Panc1 (cell line): ENCODE results near the gene RAB5A. TPM values are rescaled to one million over a fixed set of nuclear protein-coding genes. Genes with fewer than 3 reads are reported as not detected.
"Not testable (repeated sequence)": the region's sequence is repeated elsewhere in the genome, so short reads cannot be mapped to it uniquely, and the experiment has no call there.

Experiments used
- ATAC-seq: fragments of 200-7000 bp; cut with Tn5 transposase; 2 replicates; pipeline ENCODE4 v1.9.1; 2020; ENCODE audit warnings: mild to moderate bottlenecking, moderate library complexity
- BruUV-seq: library from RNA; stranded (reverse); fragments of 400-500 nt; replicated peaks from 2 replicates; lab custom pipeline; 2021; lab: Mats Ljungman, UMichigan
- CTCF ChIA-PET: fragments of 300-600 bp; sonication (Branson Sonifier 250); formaldehyde crosslinking; loops from one replicate; lab custom pipeline; 2022; ENCODE audit warnings: antibody characterized with exemption; lab: Charles Lee
- POLR2A ChIA-PET: fragments of 300-600 bp; sonication (Branson Sonifier 250); formaldehyde crosslinking; loops from one replicate; lab custom pipeline; 2022; ENCODE audit warnings: antibody characterized with exemption; lab: Charles Lee
- DNase-seq: peaks from one replicate; pipeline ENCODE4 v3.0.0-alpha.2; 2010; ENCODE audit warnings: low read depth, low spot score
- H3K27ac ChIP-seq: 2 replicates; pipeline ENCODE4 v1.5.1; 2011; ENCODE audit warnings: mild to moderate bottlenecking, low read length, inconsistent platforms
- H3K27me3 ChIP-seq: fragments of 200-500 bp; sonication (Bioruptor generic); 2 replicates; pipeline ENCODE4 v1.6.0; 2014; ENCODE audit warnings: low read length, inconsistent platforms; ENCODE audit not compliant: control insufficient read depth, insufficient read depth
- H3K36me3 ChIP-seq: fragments of 200-500 bp; sonication (Bioruptor generic); 2 replicates; pipeline ENCODE4 v1.5.1; 2014; ENCODE audit warnings: inconsistent platforms, mild to moderate bottlenecking, low read length, moderate library complexity; ENCODE audit not compliant: control insufficient read depth, insufficient read depth
- H3K4me1 ChIP-seq: 2 replicates; pipeline ENCODE4 v1.5.1; 2011; ENCODE audit warnings: inconsistent platforms, mild to moderate bottlenecking, low read length, moderate library complexity; ENCODE audit not compliant: control insufficient read depth, insufficient read depth
- H3K4me3 ChIP-seq, 2 experiments: 2 replicates each; pipeline ENCODE4 v1.5.1; 2011 to 2012; ENCODE audit warnings: low read depth in 2 of 2, low read length in 2 of 2, mild to moderate bottlenecking in 2 of 2, inconsistent platforms in 1 of 2, moderate library complexity in 1 of 2
- H3K9me3 ChIP-seq: fragments of 200-500 bp; sonication (Bioruptor generic); 2 replicates; pipeline ENCODE4 v1.5.1; 2014; ENCODE audit warnings: low read depth, mild to moderate bottlenecking, inconsistent platforms, low read length, moderate library complexity; ENCODE audit not compliant: control insufficient read depth, insufficient read depth
- CTCF ChIP-seq: fragments of 450-650 bp; IDR thresholded peaks from 2 replicates; pipeline ENCODE4 v1.5.1; 2017; ENCODE audit warnings: mild to moderate bottlenecking
- POLR2AphosphoS5 ChIP-seq: IDR thresholded peaks from 2 replicates; pipeline ENCODE4 v1.6.1; 2012; ENCODE audit warnings: mild to moderate bottlenecking, low read depth, low read length, moderate library complexity
- REST ChIP-seq, 2 experiments: IDR thresholded peaks; 2 replicates each; pipeline ENCODE4 v1.6.1; 2011 to 2012; ENCODE audit warnings: low read depth in 2 of 2, control low read depth in 1 of 2, low read length in 1 of 2, mild to moderate bottlenecking in 1 of 2, moderate library complexity in 1 of 2; ENCODE audit not compliant: insufficient read depth in 1 of 2
- SIN3A ChIP-seq: IDR thresholded peaks from 2 replicates; pipeline ENCODE4 v1.6.1; 2012; ENCODE audit warnings: low read depth, mild to moderate bottlenecking, low read length, moderate library complexity, borderline replicate concordance; ENCODE audit not compliant: insufficient read depth
- TCF7L2 ChIP-seq: IDR thresholded peaks from 2 replicates; pipeline ENCODE4 v1.6.1; 2011; ENCODE audit warnings: mild to moderate bottlenecking, low read depth, low read length, inconsistent platforms
- in situ Hi-C: cut with HindIII; loops from 2 replicates; pipeline ENCODE4 v1.10.0; 2016; ENCODE audit warnings: low sequenced_read_pairs, low pct_unique_long_range_greater_than_20kb
- intact Hi-C: fragments of 100-400 bp; cut with micrococcal nuclease; formaldehyde crosslinking; loops from one replicate; pipeline ENCODE4 v1.10.0; 2022; ENCODE audit not compliant: unreplicated experiment
- total RNA-seq: library from RNA; stranded (reverse); gene quantifications from one replicate; pipeline ENCODE4 v1.2.1, GENCODE V29; 2021; ENCODE audit not compliant: unreplicated experiment

Gene RAB5A
- total RNA-seq, 1 experiment from 2014 or later, result 31.2 TPM

DNA sequence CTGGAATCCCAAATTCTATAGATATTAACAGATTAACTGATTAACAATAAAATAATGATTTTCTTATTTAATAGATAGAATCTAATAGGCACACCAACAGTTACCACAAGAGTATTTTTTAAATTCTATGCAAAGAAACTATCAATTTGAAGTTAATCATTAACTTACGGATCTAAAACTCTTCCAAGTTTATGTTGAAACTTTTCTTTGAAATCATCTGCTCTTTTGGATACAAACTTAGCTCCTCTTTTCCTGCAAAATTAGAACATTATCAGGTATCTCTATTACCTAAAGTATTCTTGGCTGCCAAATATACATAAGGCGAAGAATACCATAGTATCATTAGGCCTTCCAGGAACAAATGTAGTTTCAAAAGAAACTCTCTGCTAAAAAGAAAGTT, 47.6 kb upstream of the RAB5A start:
- H3K36me3 ChIP-seq, result no peaks in the 10 kb centered on the region
- no peaks in the 10 kb centered on the region for H3K27me3 ChIP-seq
- BruUV-seq, result no TSS peak
- H3K4me3 ChIP-seq, result no peak overlapping the region
- in situ Hi-C loops (no loop called here), intact Hi-C loops (no loop called here)
- ChIA-PET POLR2A (no interaction called here), CTCF (no interaction called here)
- no peak for TF ChIP-seq REST (IDR thresholded peaks at IDR 0.05; ENCODE audit: insufficient read depth in 1 of 2, low read depth in 2 of 2, low read length in 1 of 2)
- no peak for TF ChIP-seq CTCF
- TF ChIP-seq TCF7L2, result no peak
- TF ChIP-seq POLR2AphosphoS5, result no peak
- TF ChIP-seq SIN3A, result no peak
- ATAC-seq (no peak), DNase-seq (no peak)
- H3K4me1 ChIP-seq, result peaks cover 6% of the 10 kb centered on the region; the same call in 1 of the 2 replicates
- no peak overlapping the region for H3K27ac ChIP-seq
- no peaks in the 10 kb centered on the region for H3K9me3 ChIP-seq

DNA sequence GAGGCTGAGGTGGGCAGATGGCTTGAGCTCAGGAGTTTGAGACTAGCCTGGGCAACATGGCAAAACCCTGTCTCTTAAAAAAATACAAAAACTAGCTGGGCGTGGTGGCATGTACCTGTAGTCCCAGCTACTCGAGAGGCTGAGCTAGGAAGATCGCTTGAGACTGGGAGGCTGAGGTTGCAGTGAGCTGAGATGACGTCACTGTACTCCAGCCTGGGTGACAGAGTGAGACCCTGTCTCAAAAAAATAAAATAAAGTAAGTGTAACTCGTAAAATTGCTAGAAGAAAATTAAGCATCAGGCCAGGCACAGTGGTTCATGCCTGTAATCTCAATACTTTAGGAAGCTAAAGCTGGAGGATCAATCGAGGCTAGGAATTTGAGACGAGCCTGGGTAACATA, 47.1 kb upstream of the RAB5A start:
- CTCF ChIA-PET, H3K4me3 ChIP-seq, H3K27ac ChIP-seq, intact Hi-C loops, H3K36me3 ChIP-seq, H3K9me3 ChIP-seq, in situ Hi-C loops, H3K4me1 ChIP-seq, ATAC-seq, DNase-seq, POLR2A ChIA-PET, H3K27me3 ChIP-seq, BruUV-seq: not testable (repeated sequence)

DNA sequence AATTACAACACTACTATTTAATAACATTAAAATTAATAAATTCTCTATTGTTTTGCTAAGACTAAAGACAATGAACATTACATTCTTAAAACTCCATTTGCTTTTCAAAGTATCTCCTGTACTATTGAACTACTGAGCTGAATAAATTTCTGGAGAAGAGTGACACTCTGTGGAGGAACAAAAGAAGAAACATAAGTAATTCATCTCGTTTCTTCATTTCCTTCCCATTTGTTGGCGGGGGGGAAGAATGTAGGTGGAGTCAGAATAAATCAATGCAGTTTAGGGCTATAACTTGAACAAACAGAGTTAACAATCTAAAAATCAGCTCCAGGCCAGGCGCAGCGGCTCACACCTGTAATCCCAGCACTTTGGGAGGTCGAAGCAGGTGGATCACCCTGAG, 45.6 kb upstream of the RAB5A start:
- no peak for TF ChIP-seq REST (IDR thresholded peaks at IDR 0.05; ENCODE audit: insufficient read depth in 1 of 2, low read depth in 2 of 2, low read length in 1 of 2)
- TF ChIP-seq CTCF, result peak; percentile 7; the same call in 1 of the 2 replicates
- TF ChIP-seq TCF7L2, result no peak
- Histone ChIP-seq H3K36me3 (no peaks in the 10 kb centered on the region), H3K27me3 (no peaks in the 10 kb centered on the region), H3K4me1 (peaks cover 6% of the 10 kb centered on the region; the same call in 1 of the 2 replicates), H3K27ac (no peak overlapping the region), H3K4me3 (no peak overlapping the region), H3K9me3 (no peaks in the 10 kb centered on the region)
- ChIA-PET POLR2A (no interaction called here), CTCF (no interaction called here)
- ATAC-seq (no peak), DNase-seq (no peak)
- intact Hi-C loops (no loop called here), in situ Hi-C loops (no loop called here)
- BruUV-seq, result no TSS peak
